H1 (cell line): ENCODE results near the gene DDX51.

ENCODE experiments used
- CHD2 ChIP-seq: IDR thresholded peaks from 2 replicates; pipeline ENCODE4 v1.6.1; 2012; ENCODE audit warnings: low read length, improper control_type of control experiment
- CREB1 ChIP-seq: IDR thresholded peaks from 2 replicates; pipeline ENCODE4 v1.6.1; 2012; ENCODE audit warnings: inconsistent platforms
- EP300 ChIP-seq, 2 experiments: IDR thresholded peaks; 1 replicate in 1 of 2; 2 replicates in 1 of 2; pipeline ENCODE4 v1.6.1; 2011 to 2012; ENCODE audit warnings: low read depth in 2 of 2, low read length in 2 of 2, mild to moderate bottlenecking in 2 of 2, borderline replicate concordance in 1 of 2, inconsistent platforms in 1 of 2, moderate library complexity in 1 of 2
- KDM5A ChIP-seq: fragments of 200-600 bp; IDR thresholded peaks from 2 replicates; pipeline ENCODE4 v1.7.1; 2012; ENCODE audit warnings: mild to moderate bottlenecking, low read length, inconsistent platforms, mixed read lengths
- POLR2A ChIP-seq, 2 experiments: IDR thresholded peaks; 1 replicate in 1 of 2; 2 replicates in 1 of 2; pipeline ENCODE4 v1.6.1; 2011; ENCODE audit warnings: low read depth in 2 of 2, low read length in 2 of 2, mild to moderate bottlenecking in 2 of 2; ENCODE audit errors: control extremely low read depth in 1 of 2
- RAD21 ChIP-seq, 2 experiments: IDR thresholded peaks in 1 of 2; conservative IDR thresholded peaks in 1 of 2; 2 replicates each; pipeline ENCODE4 v1.6.1; 2011; ENCODE audit warnings: low read depth in 2 of 2, low read length in 2 of 2, improper control_type of control experiment in 1 of 2, inconsistent platforms in 1 of 2, mild to moderate bottlenecking in 1 of 2, moderate library complexity in 1 of 2
- TAF1 ChIP-seq: IDR thresholded peaks from 2 replicates; pipeline ENCODE4 v1.6.1; 2011; ENCODE audit warnings: mild to moderate bottlenecking, low read depth, low read length
- ZNF274 ChIP-seq: IDR thresholded peaks from 2 replicates; pipeline ENCODE4 v1.7.0; 2012; ENCODE audit warnings: low read length, borderline replicate concordance; ENCODE audit errors: extremely low read depth
- TF ChIP-seq, protein P1 (sequence below), 3 experiments: IDR thresholded peaks; 1 replicate in 2 of 3; 2 replicates in 1 of 3; pipeline versions ENCODE4 v1.5.1 to v1.6.1; 2011; ENCODE audit warnings: low read length in 3 of 3, mild to moderate bottlenecking in 3 of 3, inconsistent platforms in 2 of 3, low read depth in 1 of 3, moderate library complexity in 1 of 3; ENCODE audit not compliant: insufficient read depth in 1 of 3; ENCODE audit errors: control extremely low read depth in 1 of 3
- TF ChIP-seq, protein P2 (sequence below): IDR thresholded peaks from 2 replicates; pipeline ENCODE4 v1.6.1; 2012; ENCODE audit warnings: low read length, inconsistent platforms

GRCh38 chr12:132170637-132171292 is 26.6 kb upstream of the DDX51 start:
- TF ChIP-seq TAF1 (no peak), ZNF274 (no peak), RAD21 (IDR thresholded peaks at IDR 0.05 in 1 of 2, conservative IDR thresholded peaks at IDR 0.05 in 1 of 2; ENCODE audit: low read depth in 2 of 2, low read length in 2 of 2) (no peak), CHD2 (no peak), KDM5A (no peak), EP300 (IDR thresholded peaks at IDR 0.05; ENCODE audit: borderline replicate concordance in 1 of 2, low read depth in 2 of 2, low read length in 2 of 2) (no peak), POLR2A (IDR thresholded peaks at IDR 0.05; ENCODE audit: control extremely low read depth in 1 of 2, low read depth in 2 of 2, low read length in 2 of 2) (no peak), CREB1 (no peak)
- TF ChIP-seq, protein P1, sequence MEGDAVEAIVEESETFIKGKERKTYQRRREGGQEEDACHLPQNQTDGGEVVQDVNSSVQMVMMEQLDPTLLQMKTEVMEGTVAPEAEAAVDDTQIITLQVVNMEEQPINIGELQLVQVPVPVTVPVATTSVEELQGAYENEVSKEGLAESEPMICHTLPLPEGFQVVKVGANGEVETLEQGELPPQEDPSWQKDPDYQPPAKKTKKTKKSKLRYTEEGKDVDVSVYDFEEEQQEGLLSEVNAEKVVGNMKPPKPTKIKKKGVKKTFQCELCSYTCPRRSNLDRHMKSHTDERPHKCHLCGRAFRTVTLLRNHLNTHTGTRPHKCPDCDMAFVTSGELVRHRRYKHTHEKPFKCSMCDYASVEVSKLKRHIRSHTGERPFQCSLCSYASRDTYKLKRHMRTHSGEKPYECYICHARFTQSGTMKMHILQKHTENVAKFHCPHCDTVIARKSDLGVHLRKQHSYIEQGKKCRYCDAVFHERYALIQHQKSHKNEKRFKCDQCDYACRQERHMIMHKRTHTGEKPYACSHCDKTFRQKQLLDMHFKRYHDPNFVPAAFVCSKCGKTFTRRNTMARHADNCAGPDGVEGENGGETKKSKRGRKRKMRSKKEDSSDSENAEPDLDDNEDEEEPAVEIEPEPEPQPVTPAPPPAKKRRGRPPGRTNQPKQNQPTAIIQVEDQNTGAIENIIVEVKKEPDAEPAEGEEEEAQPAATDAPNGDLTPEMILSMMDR (IDR thresholded peaks at IDR 0.05; ENCODE audit: control extremely low read depth in 1 of 3, insufficient read depth in 1 of 3, low read depth in 1 of 3, low read length in 3 of 3): no peak
- TF ChIP-seq, protein P2, sequence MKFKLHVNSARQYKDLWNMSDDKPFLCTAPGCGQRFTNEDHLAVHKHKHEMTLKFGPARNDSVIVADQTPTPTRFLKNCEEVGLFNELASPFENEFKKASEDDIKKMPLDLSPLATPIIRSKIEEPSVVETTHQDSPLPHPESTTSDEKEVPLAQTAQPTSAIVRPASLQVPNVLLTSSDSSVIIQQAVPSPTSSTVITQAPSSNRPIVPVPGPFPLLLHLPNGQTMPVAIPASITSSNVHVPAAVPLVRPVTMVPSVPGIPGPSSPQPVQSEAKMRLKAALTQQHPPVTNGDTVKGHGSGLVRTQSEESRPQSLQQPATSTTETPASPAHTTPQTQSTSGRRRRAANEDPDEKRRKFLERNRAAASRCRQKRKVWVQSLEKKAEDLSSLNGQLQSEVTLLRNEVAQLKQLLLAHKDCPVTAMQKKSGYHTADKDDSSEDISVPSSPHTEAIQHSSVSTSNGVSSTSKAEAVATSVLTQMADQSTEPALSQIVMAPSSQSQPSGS: no peak
